HG02938 (cell line): ENCODE measurements around the gene PRR23C.

Experiments
- ATAC-seq: cut with Tn5 transposase; IDR thresholded peaks from one replicate; pipeline ENCODE4 v1.9.1; 2021; ENCODE audit warnings: mild to moderate bottlenecking, moderate library complexity; ENCODE audit not compliant: unreplicated experiment

The PRR23C gene

GRCh38 chr3:139005356-139005993, 39.2 kb downstream of the PRR23C start:
- ATAC-seq = no peak

- no peak for ATAC-seq
These were observed 49.0 kb downstream of the PRR23C start for GRCh38 chr3:138995706-138996105.
